Sigmoid colon (tissue), 7 donors: ENCODE data around the gene ZBED4. TPM values are rescaled to one million over a fixed set of nuclear protein-coding genes. Genes with fewer than 3 reads are reported as not detected.

Experiments used
- DNase-seq: peaks from one replicate; pipeline ENCODE4 v3.0.0-alpha.2; 2019
- H3K27ac ChIP-seq, 4 donors: fragments of 200-600 bp; sonication (generic); one replicate each; pipeline ENCODE4 v1.5.1; 2016 to 2019; ENCODE audit warnings: mild to moderate bottlenecking in 1 of 4
- H3K27me3 ChIP-seq, 3 donors: fragments of 200-600 bp; sonication (generic); one replicate each; pipeline ENCODE4 v1.5.1; 2019; ENCODE audit warnings: mild to moderate bottlenecking in 1 of 3
- H3K36me3 ChIP-seq, 4 donors: fragments of 200-600 bp; sonication (generic); one replicate each; pipeline ENCODE4 v1.5.1; 2016 to 2019
- H3K4me1 ChIP-seq, 4 donors: fragments of 200-600 bp; sonication (generic); one replicate each; pipeline ENCODE4 v1.5.1; 2017 to 2019
- H3K4me3 ChIP-seq, 4 donors: fragments of 200-600 bp; sonication (generic); one replicate each; pipeline ENCODE4 v1.5.1; 2017 to 2019; ENCODE audit warnings: mild to moderate bottlenecking in 2 of 4, moderate library complexity in 1 of 4
- H3K9me3 ChIP-seq, 4 donors: fragments of 200-600 bp in 3 of 4; sonication (generic) in 3 of 4; one replicate each; pipeline versions ENCODE4 v1.5.1 to v1.6.1; 2013 to 2019
- EP300 ChIP-seq, 4 donors: sonication (generic); formaldehyde crosslinking; IDR thresholded peaks; one replicate each; pipeline ENCODE4 v1.6.1; 2017; ENCODE audit warnings: antibody characterized with exemption in 4 of 4
- POLR2A ChIP-seq, 2 donors: fragments of 450-650 bp; IDR thresholded peaks; one replicate each; pipeline ENCODE4 v1.6.1; 2016; ENCODE audit warnings: antibody characterized with exemption in 2 of 2, mild to moderate bottlenecking in 2 of 2, moderate library complexity in 2 of 2
- POLR2AphosphoS5 ChIP-seq, 4 donors: sonication (generic); formaldehyde crosslinking; IDR thresholded peaks; one replicate each; pipeline ENCODE4 v1.6.1; 2017; ENCODE audit warnings: antibody characterized with exemption in 4 of 4
- WGBS, 2 donors: extraction: QIAGEN DNeasy Blood & Tissue Kit; methylation state at CpG; one replicate each; pipeline ENCODE4 v1.1.7; 2013; 5-methylcytosine and 5-hydroxymethylcytosine counted together
- intact Hi-C: fragments of 100-400 bp; cut with DNase I; formaldehyde crosslinking; loops from one replicate; pipeline ENCODE4 v1.15.1; 2023
- polyA plus RNA-seq, 3 donors: library from polyadenylated mRNA; stranded (reverse); fragments of 200-250 nt; gene quantifications; one replicate each; pipeline ENCODE4 v1.2.3, GENCODE V29; 2013
- total RNA-seq, 4 donors: library from RNA; depleted of rRNA; stranded (reverse); fragments of >200 nt; gene quantifications; one replicate each; pipeline ENCODE4 v1.1.0, GENCODE V29; 2016
- TF ChIP-seq, protein P1 (sequence below), 4 experiments: fragments of 450-650 bp in 3 of 4; fragments of 200-600 bp in 1 of 4; IDR thresholded peaks; one replicate each; pipeline ENCODE4 v1.5.1; 2016 to 2019; ENCODE audit warnings: antibody characterized with exemption in 4 of 4, mild to moderate bottlenecking in 3 of 4, moderate library complexity in 2 of 4
- donor health status: healthy with polysubstance abuse.
- donor health status: Bipolar disorder and iron deficiency.
- donor health status: healthy.

ZBED4 gene
- total and polyA plus RNA-seq, 7 donors = 2.4 to 10.5 (median 4.6) TPM

DNA sequence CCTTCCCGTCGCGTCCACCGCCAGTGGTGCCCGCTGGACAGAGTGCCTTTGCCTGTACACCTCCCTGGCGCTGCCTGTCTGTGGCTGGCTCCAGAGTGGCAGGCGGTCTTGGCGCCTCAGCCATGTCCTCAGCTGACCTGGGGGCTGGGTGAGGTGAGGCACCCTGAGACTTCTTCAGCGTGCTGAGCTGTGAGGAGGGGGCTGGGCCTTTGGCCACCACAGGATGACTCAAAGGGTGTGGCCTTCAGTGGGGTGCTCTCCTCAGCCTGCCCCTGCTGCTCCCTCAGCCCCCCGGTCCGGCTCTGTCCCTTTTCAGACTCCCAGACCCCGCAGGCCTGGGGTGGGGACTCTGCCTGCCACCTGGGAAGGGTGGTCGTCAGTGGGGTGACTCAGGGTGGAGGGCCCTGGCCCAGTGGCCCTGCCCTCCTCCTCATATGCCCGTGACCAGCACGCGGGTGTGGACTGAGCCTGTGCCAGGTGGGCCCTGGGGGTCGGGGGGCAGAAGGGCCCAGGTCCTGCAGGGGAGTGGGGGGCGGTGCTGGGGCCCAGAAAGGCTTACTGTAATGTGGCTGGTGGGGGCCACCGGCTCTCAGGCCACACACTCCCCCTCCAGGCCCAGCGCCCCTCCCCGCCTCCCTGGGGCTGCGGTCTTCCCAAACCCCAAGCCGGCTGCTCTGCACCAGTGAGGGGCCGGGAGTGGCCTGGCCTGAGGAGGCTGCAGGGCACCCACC lies 80.7 kb downstream of the ZBED4 start:
- 42 to 46% methylated on average over 24 of the region's 24 CpGs for WGBS, 2 donors
- Histone ChIP-seq H3K27ac (peak overlapping the region; percentile 88 to 96 (median 90)), H3K4me1 (peaks cover 0 to 54% (median 50%) of the 10 kb centered on the region in 4 donors), H3K9me3 (no peaks in the 10 kb centered on the region), H3K36me3 (no peaks in the 10 kb centered on the region), H3K4me3 (peak overlapping the region; percentile 41 to 61 (median 58)), H3K27me3 (peaks cover under 1 to 6% (median under 1%) of the 10 kb centered on the region in 3 donors)
- intact Hi-C loops = loop anchor here (5.0 kb wide), 1 partner anchor 268 kb away; the partner anchor contains the start of gene SELENOO
- DNase-seq = peak; percentile 85
- peak in 3 of 4 donors; percentile 20 to 87 (median 47) for TF ChIP-seq POLR2AphosphoS5 (IDR thresholded peaks at IDR 0.05)
- no peak for TF ChIP-seq EP300 (IDR thresholded peaks at IDR 0.05)
- TF ChIP-seq POLR2A (IDR thresholded peaks at IDR 0.05) = no peak

DNA sequence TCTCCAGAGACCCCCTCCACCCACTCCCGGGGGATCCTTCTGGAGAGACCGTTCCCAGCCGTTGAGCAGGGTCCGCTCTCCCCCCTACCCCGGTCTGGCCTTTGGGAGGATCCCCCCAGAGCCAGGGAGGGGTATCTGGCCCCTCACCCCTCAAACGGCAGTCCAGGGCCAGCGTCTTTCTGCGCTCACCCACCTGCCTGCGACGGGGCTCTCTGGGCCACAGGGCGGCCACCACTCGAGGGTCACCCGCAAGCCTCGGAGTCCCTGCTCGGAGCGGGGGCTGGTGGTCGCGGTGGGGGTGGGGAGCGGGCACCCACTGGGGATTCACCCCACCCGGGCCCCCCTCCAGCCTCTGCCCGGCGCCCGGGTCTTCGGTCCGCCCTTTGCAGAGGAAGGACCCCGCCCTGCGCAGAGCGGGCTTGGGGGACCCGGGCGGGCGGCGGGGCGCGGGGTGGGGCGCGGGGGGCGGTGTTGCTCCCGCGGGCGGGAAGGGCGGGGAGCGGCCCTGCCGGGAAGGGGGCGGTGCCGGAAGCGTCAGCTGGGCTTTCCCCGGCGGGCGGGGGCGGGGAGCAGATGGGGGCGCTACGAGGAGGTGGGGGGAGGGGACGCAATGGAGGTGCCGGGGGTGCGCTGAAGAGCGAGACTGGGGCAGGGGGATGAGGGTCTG lies 81.4 kb downstream of the ZBED4 start:
- WGBS, 2 donors = 4 to 5% methylated on average over 56 of the region's 56 CpGs
- peak overlapping the region; percentile 88 to 96 (median 90) for H3K27ac ChIP-seq
- peak overlapping the region; percentile 41 to 61 (median 58) for H3K4me3 ChIP-seq
- intact Hi-C loops = loop anchor here (5.0 kb wide), 1 partner anchor 267 kb away; the partner anchor contains the start of gene SELENOO
- no peaks in the 10 kb centered on the region for H3K27me3 ChIP-seq
- peak; percentile 93 for DNase-seq
- H3K4me1 ChIP-seq = peaks cover 0 to 47% (median 44%) of the 10 kb centered on the region in 4 donors
- no peaks in the 10 kb centered on the region for H3K9me3 ChIP-seq
- TF ChIP-seq, protein P1, sequence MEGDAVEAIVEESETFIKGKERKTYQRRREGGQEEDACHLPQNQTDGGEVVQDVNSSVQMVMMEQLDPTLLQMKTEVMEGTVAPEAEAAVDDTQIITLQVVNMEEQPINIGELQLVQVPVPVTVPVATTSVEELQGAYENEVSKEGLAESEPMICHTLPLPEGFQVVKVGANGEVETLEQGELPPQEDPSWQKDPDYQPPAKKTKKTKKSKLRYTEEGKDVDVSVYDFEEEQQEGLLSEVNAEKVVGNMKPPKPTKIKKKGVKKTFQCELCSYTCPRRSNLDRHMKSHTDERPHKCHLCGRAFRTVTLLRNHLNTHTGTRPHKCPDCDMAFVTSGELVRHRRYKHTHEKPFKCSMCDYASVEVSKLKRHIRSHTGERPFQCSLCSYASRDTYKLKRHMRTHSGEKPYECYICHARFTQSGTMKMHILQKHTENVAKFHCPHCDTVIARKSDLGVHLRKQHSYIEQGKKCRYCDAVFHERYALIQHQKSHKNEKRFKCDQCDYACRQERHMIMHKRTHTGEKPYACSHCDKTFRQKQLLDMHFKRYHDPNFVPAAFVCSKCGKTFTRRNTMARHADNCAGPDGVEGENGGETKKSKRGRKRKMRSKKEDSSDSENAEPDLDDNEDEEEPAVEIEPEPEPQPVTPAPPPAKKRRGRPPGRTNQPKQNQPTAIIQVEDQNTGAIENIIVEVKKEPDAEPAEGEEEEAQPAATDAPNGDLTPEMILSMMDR (IDR thresholded peaks at IDR 0.05) = no peak
- TF ChIP-seq EP300 (IDR thresholded peaks at IDR 0.05) (no peak), POLR2A (IDR thresholded peaks at IDR 0.05) (no peak), POLR2AphosphoS5 (IDR thresholded peaks at IDR 0.05) (peak in 1 of 4 donors; percentile 23)
- no peaks in the 10 kb centered on the region for H3K36me3 ChIP-seq

DNA sequence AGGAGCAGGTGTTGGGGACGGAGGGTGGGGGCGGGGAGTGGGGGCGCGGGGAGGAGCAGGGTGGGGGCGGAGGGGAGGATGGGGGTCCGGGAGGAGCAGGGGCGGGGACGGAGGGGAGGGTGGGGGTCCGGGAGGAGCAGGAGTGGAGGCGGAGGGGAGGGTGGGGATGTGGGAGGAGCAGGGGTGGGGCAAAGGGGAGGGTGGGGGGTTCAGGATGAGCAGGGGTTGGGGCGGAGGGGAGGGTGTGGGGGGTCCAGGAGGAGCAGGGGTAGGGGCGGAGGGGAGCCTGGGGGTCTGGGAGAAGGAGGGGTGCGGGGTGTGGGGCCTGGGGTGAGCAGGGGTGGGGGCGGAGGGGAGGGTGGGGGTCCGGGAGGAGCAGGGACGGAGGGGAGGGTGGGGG lies 81.9 kb downstream of the ZBED4 start:
- Histone ChIP-seq H3K4me3 (peak overlapping the region; percentile 41 to 61 (median 58)), H3K9me3 (no peaks in the 10 kb centered on the region), H3K27me3 (no peaks in the 10 kb centered on the region), H3K36me3 (no peaks in the 10 kb centered on the region), H3K27ac (peak overlapping the region; percentile 88 to 96 (median 90)), H3K4me1 (peaks cover 0 to 47% (median 43%) of the 10 kb centered on the region in 4 donors)
- intact Hi-C loops = no loop called here
- WGBS, 2 donors = 4 to 7% methylated on average over 15 to 16 of the region's 16 CpGs
- DNase-seq = no peak
- no peak for TF ChIP-seq POLR2AphosphoS5 (IDR thresholded peaks at IDR 0.05)

DNA sequence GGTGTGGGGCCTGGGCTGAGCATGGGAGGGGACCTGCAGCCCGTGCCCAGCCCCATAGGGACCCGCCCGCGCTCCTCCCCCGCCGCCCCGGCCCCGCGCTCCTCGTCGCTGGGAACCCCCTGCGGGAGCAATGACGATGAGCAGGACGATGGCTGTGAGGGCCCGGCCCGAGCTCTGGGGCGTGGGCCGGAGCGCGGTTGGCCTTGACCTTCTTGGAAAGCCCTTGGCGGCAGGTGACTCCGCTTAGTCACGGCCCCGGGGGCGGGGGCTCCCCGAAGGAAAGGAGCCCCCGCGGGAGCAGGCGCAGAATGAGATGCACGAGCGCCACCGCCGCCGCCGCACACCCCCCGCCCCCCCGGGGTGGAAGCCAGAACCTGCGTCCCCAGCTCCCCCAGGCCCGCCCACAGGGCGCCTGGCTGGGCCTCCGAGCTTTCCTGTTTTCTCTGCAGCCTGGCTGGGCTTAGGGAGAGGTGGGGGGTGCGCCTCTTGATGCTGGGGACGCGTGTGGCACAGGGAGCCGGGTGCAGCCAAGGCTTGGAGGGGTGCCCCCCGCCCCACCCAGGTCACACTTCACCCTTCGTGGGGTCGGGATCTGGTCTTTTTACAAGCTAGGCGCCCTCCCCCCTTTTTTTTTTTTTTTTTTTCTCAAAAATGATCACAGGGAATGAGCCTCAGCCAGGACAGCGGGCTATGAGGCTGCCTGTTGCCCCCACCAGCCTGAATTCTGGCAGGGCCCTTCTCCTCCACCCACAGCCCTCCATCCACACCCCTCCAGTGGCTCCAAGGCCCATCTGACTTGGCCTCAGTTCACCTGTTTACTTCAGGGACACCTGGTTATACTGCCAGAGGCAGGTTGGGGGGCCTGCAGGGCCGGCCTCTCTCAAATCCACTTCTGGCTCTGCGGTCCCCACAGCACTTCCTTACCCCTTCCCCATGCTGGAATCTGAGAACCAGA lies 82.7 kb downstream of the ZBED4 start:
- Histone ChIP-seq H3K36me3 (no peaks in the 10 kb centered on the region), H3K9me3 (no peaks in the 10 kb centered on the region), H3K4me1 (peaks cover 0 to 47% (median 43%) of the 10 kb centered on the region in 4 donors), H3K27ac (peak overlapping the region; percentile 88 to 96 (median 90)), H3K27me3 (no peaks in the 10 kb centered on the region), H3K4me3 (peak overlapping the region; percentile 41 to 61 (median 58))
- WGBS, 2 donors = 4% methylated on average over 52 of the region's 52 CpGs
- peak; percentile 69 to 88 (median 78) for TF ChIP-seq POLR2AphosphoS5 (IDR thresholded peaks at IDR 0.05)
- TF ChIP-seq POLR2A (IDR thresholded peaks at IDR 0.05) = peak; percentile 23 to 40
- TF ChIP-seq, protein P1 (IDR thresholded peaks at IDR 0.05) = no peak
- TF ChIP-seq EP300 (IDR thresholded peaks at IDR 0.05) = peak in 2 of 4 donors; percentile 44 to 52
- intact Hi-C loops = loop anchor here (1.0 kb wide), 1 partner anchor 24 kb away; the partner anchor contains the start of gene PIM3
- peak; percentile 97 for DNase-seq
